ENCODE data around the gene DAG1. TPM values are rescaled to one million over a fixed set of nuclear protein-coding genes. Genes with fewer than 3 reads are reported as not detected.

Gene DAG1
- polyA plus RNA-seq, 3 donors, result 3.9 to 5.8 (median 4.2) TPM

DNA sequence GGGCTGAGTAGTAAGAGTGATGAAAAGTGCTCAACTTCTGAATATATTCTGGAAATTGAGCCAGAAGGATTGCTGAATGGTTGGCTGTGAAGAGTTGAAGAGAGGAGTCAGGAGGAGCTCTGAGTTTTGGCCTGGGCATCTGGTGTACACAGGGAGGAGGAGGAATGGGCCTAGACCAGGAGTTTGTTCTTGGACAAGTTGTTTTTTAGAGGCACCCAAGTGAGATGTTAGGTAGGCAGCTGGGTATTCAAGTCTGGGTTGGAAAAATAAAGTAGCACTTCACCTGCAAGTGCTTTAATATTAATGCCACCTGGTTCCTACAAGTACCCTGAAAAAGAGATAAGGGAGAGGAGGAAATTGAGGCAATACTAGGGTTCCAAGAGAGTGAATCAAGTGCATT lies 98.9 kb downstream of the DAG1 start:
- no peak overlapping the region for H3K4me3 Mint-ChIP-seq
- no peaks in the 10 kb centered on the region for H3K4me1 Mint-ChIP-seq
- Histone ChIP-seq H3K79me2 (ENCODE audit: insufficient read depth, low read length) (no peaks in the 10 kb centered on the region), H3K9ac (ENCODE audit: insufficient read depth, low read length, poor library complexity, severe bottlenecking) (no peak overlapping the region), H4K20me1 (ENCODE audit: insufficient read depth, low read length) (no peaks in the 10 kb centered on the region), H3K9me3 (replicated peaks in 1 of 2; ENCODE audit: control insufficient read depth in 1 of 2, insufficient read depth in 1 of 2, low read length in 2 of 2) (no peaks in the 10 kb centered on the region), H3K27me3 (ENCODE audit: control insufficient read depth in 2 of 2, insufficient read depth in 2 of 2, low read length in 2 of 2) (no peaks in the 10 kb centered on the region), H3K4me1 (ENCODE audit: control insufficient read depth in 1 of 2, insufficient read depth in 2 of 2, low read length in 2 of 2) (no peaks in the 10 kb centered on the region), H2AFZ (ENCODE audit: insufficient read depth, low read depth, low read length, poor library complexity, severe bottlenecking) (no peak overlapping the region), H3K4me3 (replicated peaks in 1 of 3; ENCODE audit: low read depth in 2 of 3, low read length in 3 of 3) (no peak overlapping the region), H3K27ac (ENCODE audit: low read depth in 1 of 2, low read length in 2 of 2) (no peak overlapping the region), H3K4me2 (replicated peaks; ENCODE audit: extremely low read depth, low read length, poor library complexity, severe bottlenecking) (no peak overlapping the region), H3K36me3 (replicated peaks in 1 of 2; ENCODE audit: control insufficient read depth in 1 of 2, insufficient read depth in 2 of 2, low read length in 2 of 2) (no peaks in the 10 kb centered on the region)
- intact Hi-C loops (cut with micrococcal nuclease), result no loop called here
- no peaks in the 10 kb centered on the region for H3K36me3 Mint-ChIP-seq
- H3K27ac Mint-ChIP-seq, result no peak overlapping the region
- H3K9me3 Mint-ChIP-seq, result no peaks in the 10 kb centered on the region
- DNase-seq, result no peak
- TF ChIP-seq, protein P1, sequence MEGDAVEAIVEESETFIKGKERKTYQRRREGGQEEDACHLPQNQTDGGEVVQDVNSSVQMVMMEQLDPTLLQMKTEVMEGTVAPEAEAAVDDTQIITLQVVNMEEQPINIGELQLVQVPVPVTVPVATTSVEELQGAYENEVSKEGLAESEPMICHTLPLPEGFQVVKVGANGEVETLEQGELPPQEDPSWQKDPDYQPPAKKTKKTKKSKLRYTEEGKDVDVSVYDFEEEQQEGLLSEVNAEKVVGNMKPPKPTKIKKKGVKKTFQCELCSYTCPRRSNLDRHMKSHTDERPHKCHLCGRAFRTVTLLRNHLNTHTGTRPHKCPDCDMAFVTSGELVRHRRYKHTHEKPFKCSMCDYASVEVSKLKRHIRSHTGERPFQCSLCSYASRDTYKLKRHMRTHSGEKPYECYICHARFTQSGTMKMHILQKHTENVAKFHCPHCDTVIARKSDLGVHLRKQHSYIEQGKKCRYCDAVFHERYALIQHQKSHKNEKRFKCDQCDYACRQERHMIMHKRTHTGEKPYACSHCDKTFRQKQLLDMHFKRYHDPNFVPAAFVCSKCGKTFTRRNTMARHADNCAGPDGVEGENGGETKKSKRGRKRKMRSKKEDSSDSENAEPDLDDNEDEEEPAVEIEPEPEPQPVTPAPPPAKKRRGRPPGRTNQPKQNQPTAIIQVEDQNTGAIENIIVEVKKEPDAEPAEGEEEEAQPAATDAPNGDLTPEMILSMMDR (IDR thresholded peaks at IDR 0.05), result no peak
- peaks cover 5 to 9% (median 8%) of the 10 kb centered on the region in 3 donors for H3K27me3 Mint-ChIP-seq (ENCODE audit: low read depth in 3 of 3)

DNA sequence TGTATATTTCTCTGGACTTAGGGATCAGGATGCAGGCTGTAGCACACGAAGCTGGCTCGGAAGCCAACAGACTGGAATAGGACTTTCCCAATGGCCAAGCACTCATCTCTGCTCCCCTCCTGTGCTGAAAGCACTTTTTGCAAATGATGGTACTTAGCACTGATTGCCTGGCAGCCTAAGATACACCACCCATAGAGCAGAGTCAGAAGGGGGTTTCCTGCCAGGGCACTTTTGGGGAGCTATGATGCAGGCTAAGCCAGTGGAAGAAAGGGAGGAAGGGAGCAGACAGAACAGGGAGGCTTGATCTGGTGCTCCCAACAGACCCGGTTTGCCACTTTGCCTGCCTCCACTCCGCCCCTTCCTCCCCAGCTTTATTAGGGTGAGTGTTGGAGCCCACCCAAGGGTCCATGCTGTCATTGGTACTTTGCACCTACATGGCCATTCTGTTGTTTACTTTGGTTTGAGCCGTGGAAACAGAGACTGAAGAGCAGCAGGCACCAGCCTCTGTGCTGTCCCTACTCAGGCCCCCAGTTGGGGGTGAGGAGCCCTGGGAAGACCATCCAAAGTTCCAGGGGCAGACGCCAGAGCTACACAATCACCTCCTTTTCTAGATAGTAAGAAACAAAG lies 100.1 kb downstream of the DAG1 start:
- H3K27me3 Mint-ChIP-seq (ENCODE audit: low read depth in 3 of 3), result peaks cover 3 to 8% (median 8%) of the 10 kb centered on the region in 3 donors
- TF ChIP-seq, protein P1 (IDR thresholded peaks at IDR 0.05), result no peak
- H3K9me3 ChIP-seq (replicated peaks in 1 of 2; ENCODE audit: control insufficient read depth in 1 of 2, insufficient read depth in 1 of 2, low read length in 2 of 2), result no peaks in the 10 kb centered on the region
- WGBS (ENCODE audit: insufficient coverage), result 100% methylated on average over 5 of the region's 6 CpGs
- H3K27ac Mint-ChIP-seq, result no peak overlapping the region
- intact Hi-C loops (cut with micrococcal nuclease), result no loop called here
- H3K36me3 Mint-ChIP-seq, result no peaks in the 10 kb centered on the region
- no peaks in the 10 kb centered on the region for H3K9me3 Mint-ChIP-seq
- H3K4me3 Mint-ChIP-seq, result no peak overlapping the region
- no peak overlapping the region for H3K4me3 ChIP-seq (replicated peaks in 1 of 3; ENCODE audit: low read depth in 2 of 3, low read length in 3 of 3)
- H3K27ac ChIP-seq (ENCODE audit: low read depth in 1 of 2, low read length in 2 of 2), result no peak overlapping the region
- no peaks in the 10 kb centered on the region for H4K20me1 ChIP-seq (ENCODE audit: insufficient read depth, low read length)
- H3K4me2 ChIP-seq (replicated peaks; ENCODE audit: extremely low read depth, low read length, poor library complexity, severe bottlenecking), result no peak overlapping the region
- H3K4me1 Mint-ChIP-seq, result no peaks in the 10 kb centered on the region
- no peaks in the 10 kb centered on the region for H3K79me2 ChIP-seq (ENCODE audit: insufficient read depth, low read length)
- H3K27me3 ChIP-seq (ENCODE audit: control insufficient read depth in 2 of 2, insufficient read depth in 2 of 2, low read length in 2 of 2), result no peaks in the 10 kb centered on the region
- no peaks in the 10 kb centered on the region for H3K36me3 ChIP-seq (replicated peaks in 1 of 2; ENCODE audit: control insufficient read depth in 1 of 2, insufficient read depth in 2 of 2, low read length in 2 of 2)
- no peak overlapping the region for H3K9ac ChIP-seq (ENCODE audit: insufficient read depth, low read length, poor library complexity, severe bottlenecking)
- no peak overlapping the region for H2AFZ ChIP-seq (ENCODE audit: insufficient read depth, low read depth, low read length, poor library complexity, severe bottlenecking)
- H3K4me1 ChIP-seq (ENCODE audit: control insufficient read depth in 1 of 2, insufficient read depth in 2 of 2, low read length in 2 of 2), result no peaks in the 10 kb centered on the region
- DNase-seq, result no peak

All from CD14-positive monocyte (primary cell).